Measurements from ENCODE around the gene TSHR. TPM values are rescaled to one million over a fixed set of nuclear protein-coding genes. Genes with fewer than 3 reads are reported as not detected.

TSHR gene
- total and polyA plus RNA-seq, 2 donors: 10.3 to 20.1 TPM

- H3K4me1 ChIP-seq (ENCODE audit: control insufficient read depth in 2 of 2, insufficient read depth in 2 of 2, low read length in 2 of 2): peaks cover 8 to 13% of the 10 kb centered on the region in 2 donors
- H3K4me3 ChIP-seq (ENCODE audit: low read length in 2 of 2): no peak overlapping the region
- H3K36me3 ChIP-seq (ENCODE audit: control insufficient read depth in 2 of 2, insufficient read depth in 2 of 2, low read length in 1 of 2): peaks cover 21 to 59% of the 10 kb centered on the region in 2 donors
- no peaks in the 10 kb centered on the region for H3K9me3 ChIP-seq (ENCODE audit: control insufficient read depth in 2 of 2, insufficient read depth in 1 of 2, low read length in 1 of 2)
- DNase-seq (ENCODE audit: low read depth in 6 of 9, low spot score in 9 of 9): no peak
- WGBS: 91% methylated on average over 3 of the region's 3 CpGs
- no peaks in the 10 kb centered on the region for H3K27me3 ChIP-seq (ENCODE audit: control insufficient read depth in 2 of 2, insufficient read depth in 1 of 2, low read length in 1 of 2)
- H3K27ac ChIP-seq (ENCODE audit: low read depth in 1 of 2, low read length in 1 of 2): no peak overlapping the region
Measured at GRCh38 chr14:81193924-81194633, 238.7 kb downstream of the TSHR start.

Other genes starting within 250 kb of the TSHR start
- 63.5 TPM for gene CEP128, start 13.9 kb upstream of the TSHR start, total RNA-seq
- gene CEP128, start 13.9 kb upstream of the TSHR start, polyA plus RNA-seq: 7.6 TPM